ENCODE measurements around the gene CHRND.

CHRND gene

DNA sequence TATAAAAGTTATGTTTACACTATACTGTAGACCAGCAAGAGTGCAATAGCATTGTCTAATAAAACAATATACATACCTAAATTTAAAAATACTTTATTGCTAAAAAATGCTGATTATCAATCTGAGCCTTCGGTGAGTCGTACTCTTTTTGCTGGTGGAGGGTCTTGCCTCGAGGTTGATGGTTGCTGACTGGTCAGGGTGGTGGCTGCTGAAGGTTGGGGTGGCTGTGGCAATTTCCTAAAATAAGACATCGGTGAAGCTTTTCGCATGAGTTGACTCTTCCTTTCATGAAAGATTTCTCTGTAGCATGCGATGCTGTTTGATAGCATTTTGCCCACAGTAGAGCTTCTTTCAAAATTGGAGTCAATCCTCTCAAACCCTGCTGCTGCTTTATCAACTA, 22.0 kb downstream of the CHRND start (continued):
- TF ChIP-seq ZNF768 (tag by site-specific recombination; IDR thresholded peaks at IDR 0.05) (no peak), ZNF521 (tag by site-specific recombination; IDR thresholded peaks at IDR 0.05) (no peak), TRIM28 (IDR thresholded peaks at IDR 0.05; ENCODE audit: borderline replicate concordance, low read length) (no peak), ZNF510 (tag by site-specific recombination; IDR thresholded peaks at IDR 0.05; ENCODE audit: insufficient replicate concordance) (no peak), ZNF623 (tag by site-specific recombination; IDR thresholded peaks at IDR 0.05) (no peak)
- TF ChIP-seq, protein P1, sequence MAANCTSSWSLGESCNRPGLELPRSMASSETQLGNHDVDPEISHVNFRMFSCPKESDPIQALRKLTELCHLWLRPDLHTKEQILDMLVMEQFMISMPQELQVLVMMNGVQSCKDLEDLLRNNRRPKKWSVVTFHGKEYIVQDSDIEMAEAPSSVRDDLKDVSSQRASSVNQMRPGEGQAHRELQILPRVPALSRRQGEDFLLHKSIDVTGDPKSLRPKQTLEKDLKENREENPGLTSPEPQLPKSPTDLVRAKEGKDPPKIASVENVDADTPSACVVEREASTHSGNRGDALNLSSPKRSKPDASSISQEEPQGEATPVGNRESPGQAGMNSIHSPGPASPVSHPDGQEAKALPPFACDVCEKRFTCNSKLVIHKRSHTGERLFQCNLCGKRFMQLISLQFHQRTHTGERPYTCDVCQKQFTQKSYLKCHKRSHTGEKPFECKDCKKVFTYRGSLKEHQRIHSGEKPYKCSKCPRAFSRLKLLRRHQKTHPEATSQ (tag by site-specific recombination; IDR thresholded peaks at IDR 0.05): no peak

GRCh38 chr2:232549655-232550353, 23.8 kb downstream of the CHRND start:
- no peaks in the 10 kb centered on the region for H3K9me3 ChIP-seq (ENCODE audit: control insufficient read depth, insufficient read depth, low read depth, low read length)
- 0 out of 2 replicates have a peak, but pooled peaks have one; percentile 36 for TF ChIP-seq YY1 (tag by site-specific recombination; IDR thresholded peaks at IDR 0.05)
- TF ChIP-seq ZXDB (tag by site-specific recombination; IDR thresholded peaks at IDR 0.05): no peak
- H3K4me3 ChIP-seq (ENCODE audit: low read depth, low read length): peak overlapping the region; percentile 94
- H3K4me1 ChIP-seq (ENCODE audit: control insufficient read depth, insufficient read depth, low read length): no peaks in the 10 kb centered on the region
- peak overlapping the region; percentile 82 for H3K27ac ChIP-seq (ENCODE audit: extremely low read depth, low read depth, low read length)
- ChIA-PET CTCF (no interaction called here), POLR2A (interaction anchor here (1.0 to 1.4 kb wide), 7 partner anchors 12 to 83 kb away, joined by 3 to 9 read pairs (median 3); partner anchors contain the start of gene EFHD1)
- H3K36me3 ChIP-seq (ENCODE audit: control insufficient read depth in 2 of 2, insufficient read depth in 1 of 2, low read length in 2 of 2): peaks cover 17 to 42% of the 10 kb centered on the region in 2 experiments; a peak in 2 of 3 replicates

GRCh38 chr2:232550354-232551249, 24.6 kb downstream of the CHRND start, which contains the start of the genes EIF4E2 and TIGD1:
Gene EIF4E2 (plus strand): TSS chr2:232550689. CDS start chr2:232550725, 36 bp downstream.
Gene TIGD1 (minus strand): TSS chr2:232550557. CDS start chr2:232549882, 675 bp downstream.
- Histone ChIP-seq H3K4me1 (ENCODE audit: control insufficient read depth, insufficient read depth, low read length) (no peaks in the 10 kb centered on the region), H3K9me3 (ENCODE audit: control insufficient read depth, insufficient read depth, low read depth, low read length) (no peaks in the 10 kb centered on the region), H3K4me3 (ENCODE audit: low read depth, low read length) (peak within 1 kb of the TSS; percentile 94), H3K27ac (ENCODE audit: extremely low read depth, low read depth, low read length) (peak within 1 kb of the TSS; percentile 82), H3K36me3 (ENCODE audit: control insufficient read depth in 2 of 2, insufficient read depth in 1 of 2, low read length in 2 of 2) (peaks cover 17 to 47% of the 10 kb centered on the region in 2 experiments; a peak in 2 of 3 replicates)
- CTCF ChIA-PET: interaction anchor here (0.6 kb wide), 1 partner anchor 198 kb away, joined by 3 read pairs; no protein-coding TSS in a partner anchor
- POLR2A ChIA-PET: interaction anchor here (0.5 to 1.4 kb wide), 11 partner anchors 12 to 83 kb away, joined by 3 to 9 read pairs (median 4); partner anchors contain the start of gene EFHD1
- TF ChIP-seq GLIS1 (tag by site-specific recombination; IDR thresholded peaks at IDR 0.05) (no peak), ZNF214 (tag by site-specific recombination; IDR thresholded peaks at IDR 0.05; ENCODE audit: borderline replicate concordance) (no peak), ZNF10 (tag by site-specific recombination; IDR thresholded peaks at IDR 0.05) (0 out of 2 replicates have a peak, but pooled peaks have one; percentile 23), ZBTB21 (tag by site-specific recombination; IDR thresholded peaks at IDR 0.05) (0 out of 2 replicates have a peak, but pooled peaks have one; percentile 12), KLF16 (tag by site-specific recombination; IDR thresholded peaks at IDR 0.05) (peak; percentile 72; the same call in 1 of the 2 replicates), ZNF510 (tag by site-specific recombination; IDR thresholded peaks at IDR 0.05; ENCODE audit: insufficient replicate concordance) (no peak), ZNF544 (tag by site-specific recombination; IDR thresholded peaks at IDR 0.05) (no peak), ZNF792 (tag by site-specific recombination; IDR thresholded peaks at IDR 0.05) (no peak), MZF1 (tag by site-specific recombination; IDR thresholded peaks at IDR 0.05; ENCODE audit: borderline replicate concordance) (no peak), PATZ1 (tag by site-specific recombination; IDR thresholded peaks at IDR 0.05) (peak; percentile 90), ZNF274 (IDR thresholded peaks at IDR 0.05; ENCODE audit: low read length) (no peak), ZNF274 (tag by site-specific recombination; IDR thresholded peaks at IDR 0.05; ENCODE audit: borderline replicate concordance) (no peak), ZNF621 (tag by site-specific recombination; IDR thresholded peaks at IDR 0.05) (no peak)
- TF ChIP-seq, protein P2, sequence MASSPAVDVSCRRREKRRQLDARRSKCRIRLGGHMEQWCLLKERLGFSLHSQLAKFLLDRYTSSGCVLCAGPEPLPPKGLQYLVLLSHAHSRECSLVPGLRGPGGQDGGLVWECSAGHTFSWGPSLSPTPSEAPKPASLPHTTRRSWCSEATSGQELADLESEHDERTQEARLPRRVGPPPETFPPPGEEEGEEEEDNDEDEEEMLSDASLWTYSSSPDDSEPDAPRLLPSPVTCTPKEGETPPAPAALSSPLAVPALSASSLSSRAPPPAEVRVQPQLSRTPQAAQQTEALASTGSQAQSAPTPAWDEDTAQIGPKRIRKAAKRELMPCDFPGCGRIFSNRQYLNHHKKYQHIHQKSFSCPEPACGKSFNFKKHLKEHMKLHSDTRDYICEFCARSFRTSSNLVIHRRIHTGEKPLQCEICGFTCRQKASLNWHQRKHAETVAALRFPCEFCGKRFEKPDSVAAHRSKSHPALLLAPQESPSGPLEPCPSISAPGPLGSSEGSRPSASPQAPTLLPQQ (tag by site-specific recombination; IDR thresholded peaks at IDR 0.05): peak; percentile 82
- TF ChIP-seq, protein P3, sequence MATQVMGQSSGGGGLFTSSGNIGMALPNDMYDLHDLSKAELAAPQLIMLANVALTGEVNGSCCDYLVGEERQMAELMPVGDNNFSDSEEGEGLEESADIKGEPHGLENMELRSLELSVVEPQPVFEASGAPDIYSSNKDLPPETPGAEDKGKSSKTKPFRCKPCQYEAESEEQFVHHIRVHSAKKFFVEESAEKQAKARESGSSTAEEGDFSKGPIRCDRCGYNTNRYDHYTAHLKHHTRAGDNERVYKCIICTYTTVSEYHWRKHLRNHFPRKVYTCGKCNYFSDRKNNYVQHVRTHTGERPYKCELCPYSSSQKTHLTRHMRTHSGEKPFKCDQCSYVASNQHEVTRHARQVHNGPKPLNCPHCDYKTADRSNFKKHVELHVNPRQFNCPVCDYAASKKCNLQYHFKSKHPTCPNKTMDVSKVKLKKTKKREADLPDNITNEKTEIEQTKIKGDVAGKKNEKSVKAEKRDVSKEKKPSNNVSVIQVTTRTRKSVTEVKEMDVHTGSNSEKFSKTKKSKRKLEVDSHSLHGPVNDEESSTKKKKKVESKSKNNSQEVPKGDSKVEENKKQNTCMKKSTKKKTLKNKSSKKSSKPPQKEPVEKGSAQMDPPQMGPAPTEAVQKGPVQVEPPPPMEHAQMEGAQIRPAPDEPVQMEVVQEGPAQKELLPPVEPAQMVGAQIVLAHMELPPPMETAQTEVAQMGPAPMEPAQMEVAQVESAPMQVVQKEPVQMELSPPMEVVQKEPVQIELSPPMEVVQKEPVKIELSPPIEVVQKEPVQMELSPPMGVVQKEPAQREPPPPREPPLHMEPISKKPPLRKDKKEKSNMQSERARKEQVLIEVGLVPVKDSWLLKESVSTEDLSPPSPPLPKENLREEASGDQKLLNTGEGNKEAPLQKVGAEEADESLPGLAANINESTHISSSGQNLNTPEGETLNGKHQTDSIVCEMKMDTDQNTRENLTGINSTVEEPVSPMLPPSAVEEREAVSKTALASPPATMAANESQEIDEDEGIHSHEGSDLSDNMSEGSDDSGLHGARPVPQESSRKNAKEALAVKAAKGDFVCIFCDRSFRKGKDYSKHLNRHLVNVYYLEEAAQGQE (tag by site-specific recombination; IDR thresholded peaks at IDR 0.05): peak; percentile 88
